AG04450 (cell line): ENCODE measurements around the gene ANKS1B. TPM values are rescaled to one million over a fixed set of nuclear protein-coding genes. Genes with fewer than 3 reads are reported as not detected.

Experiments used
- CTCF ChIA-PET: fragments of 300-600, 350-600 bp; formaldehyde crosslinking; extraction: SDS; loops from one replicate; lab custom pipeline; 2022; ENCODE audit warnings: antibody characterized with exemption, inconsistent platforms; lab: Charles Lee
- POLR2A ChIA-PET: fragments of 350-600 bp; formaldehyde crosslinking; extraction: SDS; loops from one replicate; lab custom pipeline; 2021; ENCODE audit warnings: antibody characterized with exemption, inconsistent platforms; lab: Yijun Ruan, JAX
- DNase-seq: peaks from one replicate; pipeline ENCODE4 v3.0.0-alpha.2; 2011; ENCODE audit warnings: low read depth, low spot score
- H3K27ac ChIP-seq: one replicate; pipeline ENCODE4 v1.5.1; 2012; ENCODE audit warnings: low read depth, low read length, control low read depth
- H3K27me3 ChIP-seq: one replicate; pipeline ENCODE4 v1.6.0; 2012; ENCODE audit warnings: low read length; ENCODE audit not compliant: control insufficient read depth, insufficient read depth
- H3K4me3 ChIP-seq: 2 replicates; pipeline ENCODE4 v1.5.1; 2011; ENCODE audit warnings: mild to moderate bottlenecking, low read depth, low read length, control low read depth
- H3K9me3 ChIP-seq: 2 replicates; pipeline ENCODE4 v1.5.1; 2012; ENCODE audit warnings: low read length; ENCODE audit not compliant: control insufficient read depth, insufficient read depth
- CTCF ChIP-seq: IDR thresholded peaks from 2 replicates; pipeline ENCODE4 v1.5.1; 2011; ENCODE audit warnings: low read depth, low read length, control low read depth, inconsistent platforms
- polyA plus RNA-seq: library from polyadenylated mRNA; depleted of rRNA; stranded (reverse); fragments of >200 nt; gene quantifications from 2 replicates; pipeline ENCODE4 v1.2.3, GENCODE V29; 2011

The ANKS1B gene
- polyA plus RNA-seq, 1 experiment: 0.22 TPM

GRCh38 chr12:99108924-99109323 lies 875.8 kb downstream of the ANKS1B start:
- DNase-seq: no peak
- no peak for TF ChIP-seq CTCF
- Histone ChIP-seq H3K4me3 (no peak overlapping the region), H3K27me3 (no peaks in the 10 kb centered on the region), H3K27ac (no peak overlapping the region), H3K9me3 (no peaks in the 10 kb centered on the region)
- POLR2A ChIA-PET: no interaction called here
- CTCF ChIA-PET: no interaction called here

- no peak for DNase-seq
- Histone ChIP-seq H3K27me3 (no peaks in the 10 kb centered on the region), H3K4me3 (no peak overlapping the region), H3K9me3 (no peaks in the 10 kb centered on the region), H3K27ac (no peak overlapping the region)
- POLR2A ChIA-PET: no interaction called here
- CTCF ChIA-PET: no interaction called here
- TF ChIP-seq CTCF: no peak
These were observed 885.0 kb downstream of the ANKS1B start for GRCh38 chr12:99099786-99100185.

GRCh38 chr12:99097171-99097570 lies 887.6 kb downstream of the ANKS1B start:
- CTCF ChIA-PET: no interaction called here
- Histone ChIP-seq H3K9me3 (no peaks in the 10 kb centered on the region), H3K4me3 (no peak overlapping the region), H3K27me3 (no peaks in the 10 kb centered on the region), H3K27ac (no peak overlapping the region)
- POLR2A ChIA-PET: no interaction called here
- no peak for DNase-seq
- TF ChIP-seq CTCF: no peak

- no peak overlapping the region for H3K4me3 ChIP-seq
- ChIA-PET CTCF (no interaction called here), POLR2A (no interaction called here)
- H3K27ac ChIP-seq: no peak overlapping the region
- H3K9me3 ChIP-seq: no peaks in the 10 kb centered on the region
- TF ChIP-seq CTCF: no peak
- DNase-seq: no peak
- H3K27me3 ChIP-seq: no peaks in the 10 kb centered on the region
These were observed 891.6 kb downstream of the ANKS1B start for GRCh38 chr12:99093166-99093565.

GRCh38 chr12:99092100-99092851 lies 892.5 kb downstream of the ANKS1B start:
- no peak for TF ChIP-seq CTCF
- CTCF ChIA-PET: no interaction called here
- Histone ChIP-seq H3K4me3 (no peak overlapping the region), H3K27ac (no peak overlapping the region), H3K9me3 (no peaks in the 10 kb centered on the region), H3K27me3 (no peaks in the 10 kb centered on the region)
- POLR2A ChIA-PET: no interaction called here
- no peak for DNase-seq
